ENCODE data around the gene GOLGA8T. TPM values are rescaled to one million over a fixed set of nuclear protein-coding genes. Genes with fewer than 3 reads are reported as not detected.
"Not testable (repeated sequence)": the region's sequence is repeated elsewhere in the genome, so short reads cannot be mapped to it uniquely, and the experiment has no call there.

Gene GOLGA8T
- total RNA-seq, 1 experiment from 2014 or later, result 1.5 TPM

- not testable (repeated sequence) for DNase-seq (ENCODE audit: low read depth)
Measured at GRCh38 chr15:30191143-30191542, 56.3 kb downstream of the GOLGA8T start.

GRCh38 chr15:30191639-30192038 lies 56.8 kb downstream of the GOLGA8T start:
- not testable (repeated sequence) for DNase-seq (ENCODE audit: low read depth)

- not testable (repeated sequence) for DNase-seq (ENCODE audit: low read depth)
Measured at GRCh38 chr15:30192119-30192745, 57.4 kb downstream of the GOLGA8T start.

- not testable (repeated sequence) for DNase-seq (ENCODE audit: low read depth)
Measured at GRCh38 chr15:30192892-30193291, 58.0 kb downstream of the GOLGA8T start.

Other genes with a start within 250 kb of the GOLGA8T start
- not detected in 2 replicates for gene GOLGA8J, start 52.1 kb upstream of the GOLGA8T start, total RNA-seq (2014; rRNA removed; shearing (Covaris generic))

Measured in Daoy (cell line).